HG03442 (cell line): Measurements from ENCODE around the gene HIVEP2.

Source experiments
- ATAC-seq: cut with Tn5 transposase; IDR thresholded peaks from one replicate; pipeline ENCODE4 v1.9.1; 2021; ENCODE audit warnings: mild to moderate bottlenecking, moderate library complexity; ENCODE audit not compliant: unreplicated experiment

The HIVEP2 gene

DNA sequence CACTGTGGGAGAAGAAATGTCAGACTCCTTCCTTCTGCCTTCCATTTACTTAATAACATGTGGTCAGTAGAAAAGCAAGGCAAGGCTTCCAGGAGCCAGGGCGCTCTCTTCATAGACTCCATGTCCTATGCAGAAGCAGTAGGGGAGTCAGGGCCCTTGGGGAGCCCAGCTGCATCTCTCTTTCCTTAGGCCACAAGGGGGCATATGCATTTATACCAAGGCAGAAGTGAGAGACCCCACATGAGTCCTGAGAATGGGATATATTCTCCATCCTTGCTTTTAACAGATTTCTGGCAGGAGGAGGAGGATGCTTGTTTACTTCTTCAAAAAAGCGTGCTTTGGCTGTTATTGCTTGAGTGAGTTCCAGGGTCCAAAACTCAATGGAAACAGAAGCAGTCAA, 198.5 kb downstream of the HIVEP2 start:
- peak; percentile 64 for ATAC-seq

- no peak for ATAC-seq
These were observed 200.1 kb downstream of the HIVEP2 start for GRCh38 chr6:142744836-142745235.

GRCh38 chr6:142740449-142740848, 204.5 kb downstream of the HIVEP2 start:
- no peak for ATAC-seq

DNA sequence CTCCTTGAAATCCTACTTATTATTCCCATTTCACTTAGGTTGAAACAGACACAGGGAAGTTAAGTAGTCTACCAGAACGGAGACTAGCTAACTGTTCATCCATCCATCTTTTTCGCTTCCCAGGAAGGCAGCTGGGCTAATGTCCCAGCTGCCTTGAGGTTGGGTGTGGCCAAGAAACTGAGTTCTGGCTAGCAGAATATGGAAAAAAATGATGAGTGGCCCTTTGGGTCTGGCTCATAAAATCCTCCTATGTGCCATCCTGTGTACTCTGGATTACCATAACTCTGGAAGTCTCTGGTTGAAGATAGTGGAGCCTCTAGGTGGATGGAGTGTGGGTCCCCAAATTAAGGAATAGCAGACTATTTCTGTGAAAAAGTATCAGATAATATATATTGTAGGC, 206.2 kb downstream of the HIVEP2 start:
- no peak for ATAC-seq

GRCh38 chr6:142738035-142738396, 207.0 kb downstream of the HIVEP2 start:
- ATAC-seq = no peak

GRCh38 chr6:142737368-142738034, 207.5 kb downstream of the HIVEP2 start:
- ATAC-seq = no peak

- ATAC-seq = no peak
These were observed 209.8 kb downstream of the HIVEP2 start for GRCh38 chr6:142735204-142735603.

- no peak for ATAC-seq
These were observed 212.2 kb downstream of the HIVEP2 start for GRCh38 chr6:142732790-142733189.

DNA sequence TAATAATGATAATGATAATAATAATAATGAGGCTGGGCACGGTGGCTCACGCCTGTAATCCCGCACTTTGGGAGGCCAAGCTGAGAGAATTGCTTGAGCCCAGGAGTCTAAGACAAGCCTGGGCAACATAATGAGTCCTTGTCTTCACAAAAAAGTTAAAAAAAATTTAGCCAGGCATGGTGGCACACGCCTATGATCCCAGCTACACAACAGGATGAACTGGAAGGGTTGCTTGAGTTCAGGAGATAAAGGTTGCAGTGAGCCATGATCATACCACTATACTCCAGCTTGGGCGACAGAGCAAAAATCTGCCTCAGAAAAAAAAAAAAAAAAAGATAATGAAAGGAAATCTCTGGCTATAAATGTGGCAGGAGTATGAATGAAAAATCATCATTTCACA, 213.4 kb downstream of the HIVEP2 start:
- ATAC-seq = no peak

GRCh38 chr6:142729618-142730017, 215.4 kb downstream of the HIVEP2 start:
- ATAC-seq = no peak

DNA sequence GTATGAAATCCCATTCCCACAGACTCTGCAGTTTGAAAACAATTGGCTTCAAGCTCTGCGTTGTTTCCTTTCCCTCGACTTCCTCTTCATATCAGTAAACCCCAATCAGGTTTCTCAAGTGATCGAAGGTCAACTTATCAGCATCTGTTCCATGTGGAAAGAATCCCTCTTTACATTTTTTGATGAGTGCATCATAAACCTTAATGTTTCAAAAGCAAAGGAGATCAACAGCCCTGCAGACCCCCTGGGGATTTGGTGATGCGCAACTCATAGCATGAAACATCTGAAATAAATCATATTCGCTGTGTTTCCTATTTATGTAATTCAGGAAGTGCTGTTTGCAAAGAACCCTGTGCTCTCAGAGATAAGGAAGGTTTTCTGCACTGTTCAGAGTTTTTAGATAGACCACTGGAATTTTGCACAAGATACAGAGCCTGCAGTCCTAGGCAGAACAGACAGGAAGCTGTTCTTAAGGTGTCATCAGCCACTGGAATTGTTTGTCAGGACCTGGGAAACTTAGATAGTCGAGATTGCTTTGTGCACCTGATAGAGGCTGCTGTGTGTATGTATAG, 216.0 kb downstream of the HIVEP2 start:
- no peak for ATAC-seq

- no peak for ATAC-seq
These were observed 216.6 kb downstream of the HIVEP2 start for GRCh38 chr6:142728364-142728763.

DNA sequence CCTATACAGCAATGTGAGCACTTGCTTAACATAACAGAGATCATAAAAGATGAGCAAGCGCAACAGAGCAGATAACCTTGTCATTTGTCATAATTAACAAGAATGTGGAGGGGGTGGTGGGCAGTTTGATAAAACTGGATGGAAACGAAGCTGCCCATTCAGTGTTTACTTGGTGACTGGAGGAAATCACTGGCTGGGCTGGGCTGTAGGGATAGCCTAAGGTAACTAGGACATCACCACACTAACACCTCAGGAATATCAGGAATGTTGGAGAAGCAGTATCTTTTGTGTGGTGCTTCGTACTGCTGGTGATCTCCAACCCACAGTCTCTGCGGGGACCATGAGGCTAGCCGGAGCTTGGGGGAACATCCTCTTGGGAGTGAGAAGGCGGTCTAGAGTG, 218.4 kb downstream of the HIVEP2 start:
- ATAC-seq = no peak

DNA sequence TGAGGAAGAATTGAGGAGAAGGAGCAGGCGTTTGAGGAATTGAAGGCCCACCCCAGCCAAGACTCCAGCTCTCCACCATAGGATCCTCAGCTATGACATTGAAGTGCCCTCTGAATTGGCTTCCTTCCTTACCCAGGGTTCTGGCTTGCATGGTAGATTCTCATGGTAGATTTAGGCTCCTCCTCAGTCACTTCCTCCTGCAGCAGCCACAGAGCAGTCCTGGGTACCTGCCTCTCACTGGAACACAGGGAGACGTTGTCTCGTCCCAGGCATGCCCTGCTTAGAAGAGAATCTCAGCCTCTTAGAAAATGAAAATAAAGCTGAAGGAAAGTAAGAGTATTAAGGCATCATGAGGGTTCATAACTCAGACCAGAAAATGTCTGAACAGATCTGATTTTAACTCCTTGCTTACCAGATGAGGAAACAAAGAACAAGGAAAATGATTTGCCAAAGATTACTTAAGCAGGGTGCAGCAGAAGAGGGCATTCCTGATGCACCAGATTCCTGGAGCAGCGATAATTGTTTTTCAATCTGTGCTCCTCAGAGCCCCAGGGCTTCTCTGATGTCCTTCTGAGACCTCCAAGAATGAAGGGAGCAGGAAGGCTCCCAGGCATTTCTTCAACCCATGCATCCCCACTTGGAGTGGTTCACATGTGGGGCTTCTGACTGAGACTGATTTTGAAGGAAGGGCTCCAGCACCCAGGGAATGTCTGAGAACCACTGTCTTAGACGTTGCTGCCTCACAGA, 219.8 kb downstream of the HIVEP2 start:
- ATAC-seq = no peak

GRCh38 chr6:142722841-142723240, 222.1 kb downstream of the HIVEP2 start:
- ATAC-seq = no peak

DNA sequence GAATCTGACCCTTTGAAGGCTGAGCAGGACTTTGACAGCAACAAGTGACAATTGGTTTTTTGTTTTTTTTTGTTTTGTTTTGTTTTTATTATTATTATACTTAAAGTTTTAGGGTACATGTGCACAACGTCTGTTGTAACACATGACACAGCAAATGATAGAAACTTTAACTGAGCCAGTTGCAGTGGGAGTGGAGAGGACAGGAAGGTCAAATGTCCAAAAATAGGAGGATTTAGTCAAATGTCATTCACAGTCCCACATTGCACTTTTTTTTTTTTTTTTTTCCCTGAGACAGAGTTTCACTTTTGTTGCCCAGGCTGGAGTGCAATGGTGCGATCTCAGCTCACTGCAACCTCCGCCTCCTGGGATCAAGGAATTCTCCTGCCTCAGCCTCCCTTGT, 223.0 kb downstream of the HIVEP2 start:
- ATAC-seq = peak; percentile 47

DNA sequence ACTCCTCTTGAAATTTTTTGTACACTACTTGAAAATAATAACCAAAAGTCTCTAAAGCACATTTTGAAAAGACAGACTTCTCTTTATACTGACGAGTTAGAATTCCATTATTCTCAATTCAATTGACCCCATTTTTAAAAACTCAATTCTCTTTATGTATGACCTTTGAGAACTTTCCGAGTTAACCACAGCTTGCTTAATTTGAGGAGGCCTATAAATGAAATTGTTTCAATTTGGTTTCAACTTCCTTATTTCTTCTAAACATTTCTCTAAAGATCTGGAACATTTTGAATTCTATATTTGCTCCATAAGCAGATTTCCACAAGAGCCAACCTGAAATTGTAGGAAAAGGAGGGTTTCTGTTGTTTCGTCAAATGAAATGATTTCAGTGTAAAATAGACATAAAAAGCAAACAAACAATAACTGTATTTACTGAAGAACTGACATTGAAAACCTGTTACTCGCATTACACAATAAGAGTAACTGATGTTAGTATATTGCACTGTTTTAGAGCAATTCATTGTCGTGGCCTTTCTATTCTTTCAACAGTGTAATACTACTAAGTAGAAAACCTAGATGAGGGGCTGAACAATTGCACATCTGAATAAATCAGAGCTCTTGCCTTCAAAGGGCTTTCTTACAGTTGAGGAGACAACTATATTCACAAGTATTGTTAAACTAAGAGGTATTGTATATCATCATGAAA, 223.6 kb downstream of the HIVEP2 start:
- no peak for ATAC-seq

- no peak for ATAC-seq
These were observed 226.2 kb downstream of the HIVEP2 start for GRCh38 chr6:142718667-142719191.

DNA sequence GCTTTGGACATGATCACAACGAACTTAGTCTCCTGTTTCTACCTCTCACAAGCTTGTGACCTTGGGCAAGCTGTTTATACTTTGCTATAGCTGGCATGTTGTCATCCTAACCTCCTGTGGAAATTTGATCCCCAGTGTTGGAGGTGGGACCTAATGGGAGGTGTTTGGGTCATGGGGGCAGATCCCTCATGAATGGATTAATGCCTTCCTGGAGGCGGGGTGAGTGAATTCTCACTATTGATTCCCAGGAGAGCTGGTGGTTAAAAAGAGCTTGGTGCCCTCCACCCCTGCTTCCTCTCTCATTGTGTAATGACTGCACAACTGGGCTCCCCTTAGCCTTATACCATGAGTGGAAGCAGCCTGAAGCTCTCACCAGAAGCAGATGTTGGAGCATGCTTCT, 228.9 kb downstream of the HIVEP2 start:
- ATAC-seq = no peak

DNA sequence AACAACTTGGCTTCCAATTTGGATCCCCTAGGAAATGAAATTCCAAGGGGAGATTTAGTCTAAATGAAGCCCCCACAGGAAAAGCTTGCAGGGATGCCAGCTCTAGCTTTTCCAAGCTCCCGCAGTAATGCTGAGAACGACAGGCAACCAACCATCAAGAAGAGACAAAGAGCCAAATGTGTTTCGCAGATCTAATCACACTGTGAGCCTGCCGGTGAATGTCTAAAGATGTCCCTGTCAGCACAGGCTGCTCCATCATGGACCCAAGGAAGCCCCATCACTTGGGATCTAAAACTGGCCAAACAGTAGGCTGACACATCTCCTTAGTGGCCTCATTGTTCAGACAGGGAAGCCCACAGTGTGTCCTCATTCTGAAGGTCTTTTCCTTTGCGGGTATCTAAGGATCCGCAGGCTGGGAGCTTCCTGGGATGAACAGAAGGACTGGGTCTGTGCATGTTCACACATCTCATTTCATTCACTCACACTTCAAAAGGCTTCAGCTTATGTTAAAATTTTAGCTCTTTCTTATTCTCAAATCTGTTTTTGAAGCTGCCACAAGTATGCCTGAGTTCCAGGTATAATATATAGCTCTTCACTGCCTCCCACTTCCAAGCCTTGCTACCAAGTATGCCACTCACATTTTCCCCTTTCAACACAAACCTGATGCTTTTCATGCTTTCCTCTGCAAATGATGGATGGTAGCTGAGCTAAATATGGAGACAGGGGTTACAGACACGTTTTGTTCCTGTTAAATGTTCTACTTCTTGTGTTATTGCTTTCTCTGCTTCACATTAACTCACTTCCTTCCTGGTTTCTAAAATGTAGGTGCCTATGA, 229.8 kb downstream of the HIVEP2 start:
- ATAC-seq = no peak

DNA sequence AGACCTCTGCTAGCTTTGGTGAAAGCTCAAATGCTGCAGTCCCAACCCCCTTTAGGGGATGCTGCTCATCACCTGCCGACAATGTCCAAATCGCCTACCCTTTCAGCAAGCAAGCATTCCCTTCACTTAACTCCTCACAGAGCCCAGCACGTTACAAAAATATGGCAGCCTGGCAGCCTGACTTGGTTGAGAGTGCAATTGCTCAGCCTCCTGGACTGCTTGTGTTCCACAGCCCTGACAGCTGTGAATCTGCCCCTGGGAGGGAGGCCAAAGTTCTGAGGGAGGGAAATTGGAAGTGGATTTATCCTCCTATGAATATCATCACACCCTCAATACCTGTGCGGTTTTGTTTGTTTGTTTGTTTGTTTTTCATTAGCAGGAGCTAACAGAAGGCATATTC, 231.0 kb downstream of the HIVEP2 start:
- no peak for ATAC-seq
